ENCODE measurements around the gene TATDN2. TPM values are rescaled to one million over a fixed set of nuclear protein-coding genes. Genes with fewer than 3 reads are reported as not detected.
A peak's percentile ranks its signal among the peaks of the same experiment; 100 is the strongest.

The TATDN2 gene
- total and polyA plus RNA-seq, 9 of the 15 experiments (the other 6 are each of a cell fraction or from before 2014, with no cell fraction given), result 5.2 to 44.7 (median 25.8) TPM

- TF ChIP-seq CTCF (IDR thresholded peaks at IDR 0.05 in 2 of 3, conservative IDR thresholded peaks at IDR 0.05 in 1 of 3; ENCODE audit: insufficient read depth in 2 of 3, low read depth in 1 of 3, low read length in 3 of 3) (peak; percentile 77 to 93 (median 83)), ZSCAN29 (IDR thresholded peaks at IDR 0.05) (no peak), ZNF695 (CRISPR knock-in tag; IDR thresholded peaks at IDR 0.05) (no peak), ARHGAP35 (IDR thresholded peaks at IDR 0.05; ENCODE audit: partially characterized antibody) (no peak), BACH1 (tag; IDR thresholded peaks at IDR 0.05) (no peak), HES1 (IDR thresholded peaks at IDR 0.05; ENCODE audit: low read depth) (no peak), ZC3H8 (IDR thresholded peaks at IDR 0.05) (no peak), ZEB2 (IDR thresholded peaks at IDR 0.05) (no peak), ZKSCAN8 (CRISPR knock-in tag; IDR thresholded peaks at IDR 0.05) (no peak), ERF (CRISPR knock-in tag; IDR thresholded peaks at IDR 0.05) (no peak), HNRNPH1 (optimal IDR thresholded peaks at IDR 0.05; ENCODE audit: low read depth, low read length) (no peak), BMI1 (IDR thresholded peaks at IDR 0.05; ENCODE audit: low read length) (no peak), ZBTB40 (IDR thresholded peaks at IDR 0.05) (0 out of 2 replicates have a peak, but pooled peaks have one; percentile 26), ZBTB40 (CRISPR knock-in tag; IDR thresholded peaks at IDR 0.05) (no peak), ESRRA (IDR thresholded peaks at IDR 0.05; ENCODE audit: borderline replicate concordance, low read depth) (peak; percentile 80), TRIM28 (IDR thresholded peaks at IDR 0.05) (no peak), FOS (IDR thresholded peaks at IDR 0.05; ENCODE audit: extremely low read depth, insufficient read length) (no peak), BRD4 (IDR thresholded peaks at IDR 0.05) (no peak), RBM25 (IDR thresholded peaks at IDR 0.05; ENCODE audit: low read depth, low read length, severe bottlenecking) (peak; percentile 80)
These were observed 23.2 kb upstream of the TATDN2 start (continued) for GRCh38 chr3:10224794-10225665.

All from K562 (cell line).